HEK293 (cell line): ENCODE measurements around the gene IFI6.

Experiments
- ATF2 ChIP-seq: fragments of 450-650 bp; formaldehyde crosslinking; IDR thresholded peaks from 2 replicates; pipeline ENCODE4 v1.5.1; 2016; ENCODE audit warnings: missing biosample characterization, missing genetic modification characterization, low read depth
- MYNN ChIP-seq: fragments of 450-650 bp; formaldehyde crosslinking; IDR thresholded peaks from 2 replicates; pipeline ENCODE4 v1.5.1; 2016; ENCODE audit warnings: missing biosample characterization, missing genetic modification characterization, borderline replicate concordance
- SCRT2 ChIP-seq: fragments of 450-650 bp; formaldehyde crosslinking; IDR thresholded peaks from 2 replicates; pipeline ENCODE4 v1.5.1; 2016; ENCODE audit warnings: missing biosample characterization, missing genetic modification characterization
- SETDB1 ChIP-seq: IDR thresholded peaks from one replicate; pipeline ENCODE4 v1.6.1; 2017; ENCODE audit warnings: mild to moderate bottlenecking, low read length, moderate library complexity, mixed read lengths; ENCODE audit not compliant: insufficient read length
- SP7 ChIP-seq: fragments of 450-650 bp; formaldehyde crosslinking; IDR thresholded peaks from 2 replicates; pipeline ENCODE4 v1.5.1; 2016; ENCODE audit warnings: missing biosample characterization, missing genetic modification characterization
- ZBTB7A ChIP-seq: fragments of 450-650 bp; formaldehyde crosslinking; IDR thresholded peaks from 2 replicates; pipeline ENCODE4 v1.5.1; 2016; ENCODE audit warnings: low read depth, missing biosample characterization, missing genetic modification characterization
- ZNF133 ChIP-seq: fragments of 450-650 bp; formaldehyde crosslinking; IDR thresholded peaks from 2 replicates; pipeline ENCODE4 v1.5.1; 2016; ENCODE audit warnings: missing biosample characterization, missing genetic modification characterization
- ZNF157 ChIP-seq: fragments of 450-650 bp; formaldehyde crosslinking; IDR thresholded peaks from 2 replicates; pipeline ENCODE4 v1.5.1; 2016; ENCODE audit warnings: missing biosample characterization, missing genetic modification characterization
- ZNF24 ChIP-seq: fragments of 450-650 bp; formaldehyde crosslinking; IDR thresholded peaks from 2 replicates; pipeline ENCODE4 v1.5.1; 2016; ENCODE audit warnings: missing biosample characterization, missing genetic modification characterization
- ZNF274 ChIP-seq, 2 experiments: fragments of 200-500 bp in 1 of 2; fragments of 450-650 bp in 1 of 2; sonication (Bioruptor generic) in 1 of 2; formaldehyde crosslinking in 1 of 2; IDR thresholded peaks; 2 replicates each; pipeline versions ENCODE4 v1.5.1 to v1.6.1; 2014 to 2016; ENCODE audit warnings: borderline replicate concordance in 1 of 2, inconsistent platforms in 1 of 2, low read length in 1 of 2, missing biosample characterization in 1 of 2, missing genetic modification characterization in 1 of 2
- ZNF292 ChIP-seq: fragments of 450-650 bp; formaldehyde crosslinking; IDR thresholded peaks from 2 replicates; pipeline ENCODE4 v1.5.1; 2016; ENCODE audit warnings: low read depth, missing biosample characterization, missing genetic modification characterization, borderline replicate concordance
- ZNF311 ChIP-seq: fragments of 450-650 bp; formaldehyde crosslinking; IDR thresholded peaks from 2 replicates; pipeline ENCODE4 v1.5.1; 2017; ENCODE audit warnings: missing biosample characterization, missing genetic modification characterization, borderline replicate concordance
- ZNF341 ChIP-seq: fragments of 450-650 bp; formaldehyde crosslinking; IDR thresholded peaks from 2 replicates; pipeline ENCODE4; 2016; ENCODE audit warnings: low read depth, missing biosample characterization, missing genetic modification characterization
- ZNF366 ChIP-seq: fragments of 450-650 bp; formaldehyde crosslinking; conservative IDR thresholded peaks from 2 replicates; pipeline ENCODE4 v1.5.1; 2016; ENCODE audit warnings: missing biosample characterization, missing genetic modification characterization
- ZNF530 ChIP-seq: fragments of 450-650 bp; formaldehyde crosslinking; IDR thresholded peaks from 2 replicates; pipeline ENCODE4 v1.5.1; 2016; ENCODE audit warnings: low read depth, missing biosample characterization, missing genetic modification characterization
- ZNF548 ChIP-seq: fragments of 450-650 bp; formaldehyde crosslinking; IDR thresholded peaks from 2 replicates; pipeline ENCODE4 v1.5.1; 2016; ENCODE audit warnings: missing biosample characterization, missing genetic modification characterization
- ZNF600 ChIP-seq: fragments of 450-650 bp; formaldehyde crosslinking; IDR thresholded peaks from 2 replicates; pipeline ENCODE4 v1.5.1; 2016; ENCODE audit warnings: missing biosample characterization, missing genetic modification characterization
- ZNF621 ChIP-seq: fragments of 450-650 bp; formaldehyde crosslinking; IDR thresholded peaks from 2 replicates; pipeline ENCODE4 v1.5.1; 2017; ENCODE audit warnings: missing biosample characterization, missing genetic modification characterization
- ZNF624 ChIP-seq: fragments of 450-650 bp; formaldehyde crosslinking; IDR thresholded peaks from 2 replicates; pipeline ENCODE4 v1.5.1; 2017; ENCODE audit warnings: missing biosample characterization, missing genetic modification characterization
- ZNF830 ChIP-seq: fragments of 450-650 bp; IDR thresholded peaks from 2 replicates; pipeline ENCODE4 v1.5.0; 2018; ENCODE audit warnings: missing biosample characterization, missing genetic modification characterization, low read depth, mild to moderate bottlenecking, moderate library complexity
- TF ChIP-seq, protein P1 (sequence below): fragments of 450-650 bp; formaldehyde crosslinking; IDR thresholded peaks from 2 replicates; pipeline ENCODE4 v1.5.1; 2016; ENCODE audit warnings: missing biosample characterization, missing genetic modification characterization
- TF ChIP-seq, protein P2 (sequence below): fragments of 450-650 bp; formaldehyde crosslinking; IDR thresholded peaks from 2 replicates; pipeline ENCODE4 v1.5.1; 2017; ENCODE audit warnings: missing biosample characterization, missing genetic modification characterization
- TF ChIP-seq, protein P3 (sequence below): fragments of 450-650 bp; formaldehyde crosslinking; IDR thresholded peaks from 2 replicates; pipeline ENCODE4 v1.5.1; 2016; ENCODE audit warnings: missing biosample characterization, missing genetic modification characterization
- TF ChIP-seq, protein P4 (sequence below): fragments of 450-650 bp; formaldehyde crosslinking; IDR thresholded peaks from 2 replicates; pipeline ENCODE4 v1.5.1; 2016; ENCODE audit warnings: missing biosample characterization, missing genetic modification characterization
- TF ChIP-seq, protein P5 (sequence below): fragments of 450-650 bp; formaldehyde crosslinking; IDR thresholded peaks from 2 replicates; pipeline ENCODE4 v1.5.1; 2017; ENCODE audit warnings: missing biosample characterization, mild to moderate bottlenecking, missing genetic modification characterization, moderate library complexity

Gene IFI6

DNA sequence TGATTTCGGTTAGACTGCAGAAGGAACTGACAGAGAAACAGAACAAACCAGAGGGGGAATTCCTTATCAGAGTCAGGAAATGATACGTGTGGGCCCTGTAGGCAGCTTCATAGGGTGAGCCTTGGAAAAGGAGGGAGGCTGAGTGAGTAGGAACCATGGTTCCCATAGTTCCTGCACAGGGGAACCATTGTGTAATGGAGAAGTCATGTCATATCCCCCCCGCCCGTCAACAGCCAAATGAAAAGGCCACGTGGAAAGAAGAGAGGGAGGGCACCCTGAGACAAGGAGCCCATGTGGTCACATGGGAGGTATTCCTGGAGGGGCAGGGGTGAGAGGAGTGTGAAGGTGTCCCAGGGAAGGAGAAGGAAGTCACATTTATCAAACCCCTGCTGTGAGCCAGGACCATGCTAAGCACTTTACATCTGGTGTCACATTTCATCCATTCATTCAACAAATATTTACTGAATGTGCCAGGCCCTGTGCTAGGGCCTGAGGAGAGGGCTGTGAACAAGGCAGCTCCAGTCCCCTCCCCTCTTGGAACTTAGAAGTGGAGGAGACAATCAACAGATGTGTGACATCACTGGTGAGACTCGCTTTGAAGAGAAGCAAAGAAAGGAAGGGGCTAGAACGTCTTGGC, 21.3 kb downstream of the IFI6 start (continued):
- TF ChIP-seq, protein P1, sequence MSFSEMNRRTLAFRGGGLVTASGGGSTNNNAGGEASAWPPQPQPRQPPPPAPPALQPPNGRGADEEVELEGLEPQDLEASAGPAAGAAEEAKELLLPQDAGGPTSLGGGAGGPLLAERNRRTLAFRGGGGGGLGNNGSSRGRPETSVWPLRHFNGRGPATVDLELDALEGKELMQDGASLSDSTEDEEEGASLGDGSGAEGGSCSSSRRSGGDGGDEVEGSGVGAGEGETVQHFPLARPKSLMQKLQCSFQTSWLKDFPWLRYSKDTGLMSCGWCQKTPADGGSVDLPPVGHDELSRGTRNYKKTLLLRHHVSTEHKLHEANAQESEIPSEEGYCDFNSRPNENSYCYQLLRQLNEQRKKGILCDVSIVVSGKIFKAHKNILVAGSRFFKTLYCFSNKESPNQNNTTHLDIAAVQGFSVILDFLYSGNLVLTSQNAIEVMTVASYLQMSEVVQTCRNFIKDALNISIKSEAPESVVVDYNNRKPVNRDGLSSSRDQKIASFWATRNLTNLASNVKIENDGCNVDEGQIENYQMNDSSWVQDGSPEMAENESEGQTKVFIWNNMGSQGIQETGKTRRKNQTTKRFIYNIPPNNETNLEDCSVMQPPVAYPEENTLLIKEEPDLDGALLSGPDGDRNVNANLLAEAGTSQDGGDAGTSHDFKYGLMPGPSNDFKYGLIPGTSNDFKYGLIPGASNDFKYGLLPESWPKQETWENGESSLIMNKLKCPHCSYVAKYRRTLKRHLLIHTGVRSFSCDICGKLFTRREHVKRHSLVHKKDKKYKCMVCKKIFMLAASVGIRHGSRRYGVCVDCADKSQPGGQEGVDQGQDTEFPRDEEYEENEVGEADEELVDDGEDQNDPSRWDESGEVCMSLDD (tag by site-specific recombination), result peak; percentile 15; the same call in 1 of the 2 replicates
- TF ChIP-seq ZNF133 (tag by site-specific recombination) (no peak), SCRT2 (tag by site-specific recombination) (peak; percentile 97), ZNF366 (0 out of 2 replicates have a peak, but pooled peaks have one; percentile 28), ZNF24 (tag by site-specific recombination) (peak; percentile 83), MYNN (no peak), ZNF530 (no peak), ZNF830 (tag by site-specific recombination) (no peak), ZNF600 (tag by site-specific recombination) (peak; percentile 72), ZNF624 (tag by site-specific recombination) (no peak), ZNF621 (tag by site-specific recombination) (no peak), ATF2 (tag by site-specific recombination) (peak; percentile 52; the same call in 1 of the 2 replicates), SETDB1 (peak; percentile 75), ZNF341 (peak; percentile 87), ZNF548 (tag by site-specific recombination) (no peak), ZNF157 (tag by site-specific recombination) (no peak), ZNF311 (tag by site-specific recombination) (no peak), ZNF274 (IDR thresholded peaks at IDR 0.05; ENCODE audit: low read length) (no peak), ZNF274 (tag by site-specific recombination; IDR thresholded peaks at IDR 0.05; ENCODE audit: borderline replicate concordance) (no peak), SP7 (tag by site-specific recombination) (peak; percentile 84), ZNF292 (tag by site-specific recombination) (0 out of 2 replicates have a peak, but pooled peaks have one; percentile 3), ZBTB7A (tag by site-specific recombination) (no peak)
- TF ChIP-seq, protein P2, sequence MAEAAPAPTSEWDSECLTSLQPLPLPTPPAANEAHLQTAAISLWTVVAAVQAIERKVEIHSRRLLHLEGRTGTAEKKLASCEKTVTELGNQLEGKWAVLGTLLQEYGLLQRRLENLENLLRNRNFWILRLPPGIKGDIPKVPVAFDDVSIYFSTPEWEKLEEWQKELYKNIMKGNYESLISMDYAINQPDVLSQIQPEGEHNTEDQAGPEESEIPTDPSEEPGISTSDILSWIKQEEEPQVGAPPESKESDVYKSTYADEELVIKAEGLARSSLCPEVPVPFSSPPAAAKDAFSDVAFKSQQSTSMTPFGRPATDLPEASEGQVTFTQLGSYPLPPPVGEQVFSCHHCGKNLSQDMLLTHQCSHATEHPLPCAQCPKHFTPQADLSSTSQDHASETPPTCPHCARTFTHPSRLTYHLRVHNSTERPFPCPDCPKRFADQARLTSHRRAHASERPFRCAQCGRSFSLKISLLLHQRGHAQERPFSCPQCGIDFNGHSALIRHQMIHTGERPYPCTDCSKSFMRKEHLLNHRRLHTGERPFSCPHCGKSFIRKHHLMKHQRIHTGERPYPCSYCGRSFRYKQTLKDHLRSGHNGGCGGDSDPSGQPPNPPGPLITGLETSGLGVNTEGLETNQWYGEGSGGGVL (tag by site-specific recombination), result peak; percentile 96
- TF ChIP-seq, protein P3, sequence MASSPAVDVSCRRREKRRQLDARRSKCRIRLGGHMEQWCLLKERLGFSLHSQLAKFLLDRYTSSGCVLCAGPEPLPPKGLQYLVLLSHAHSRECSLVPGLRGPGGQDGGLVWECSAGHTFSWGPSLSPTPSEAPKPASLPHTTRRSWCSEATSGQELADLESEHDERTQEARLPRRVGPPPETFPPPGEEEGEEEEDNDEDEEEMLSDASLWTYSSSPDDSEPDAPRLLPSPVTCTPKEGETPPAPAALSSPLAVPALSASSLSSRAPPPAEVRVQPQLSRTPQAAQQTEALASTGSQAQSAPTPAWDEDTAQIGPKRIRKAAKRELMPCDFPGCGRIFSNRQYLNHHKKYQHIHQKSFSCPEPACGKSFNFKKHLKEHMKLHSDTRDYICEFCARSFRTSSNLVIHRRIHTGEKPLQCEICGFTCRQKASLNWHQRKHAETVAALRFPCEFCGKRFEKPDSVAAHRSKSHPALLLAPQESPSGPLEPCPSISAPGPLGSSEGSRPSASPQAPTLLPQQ (tag by site-specific recombination), result peak; percentile 55
- TF ChIP-seq, protein P4, sequence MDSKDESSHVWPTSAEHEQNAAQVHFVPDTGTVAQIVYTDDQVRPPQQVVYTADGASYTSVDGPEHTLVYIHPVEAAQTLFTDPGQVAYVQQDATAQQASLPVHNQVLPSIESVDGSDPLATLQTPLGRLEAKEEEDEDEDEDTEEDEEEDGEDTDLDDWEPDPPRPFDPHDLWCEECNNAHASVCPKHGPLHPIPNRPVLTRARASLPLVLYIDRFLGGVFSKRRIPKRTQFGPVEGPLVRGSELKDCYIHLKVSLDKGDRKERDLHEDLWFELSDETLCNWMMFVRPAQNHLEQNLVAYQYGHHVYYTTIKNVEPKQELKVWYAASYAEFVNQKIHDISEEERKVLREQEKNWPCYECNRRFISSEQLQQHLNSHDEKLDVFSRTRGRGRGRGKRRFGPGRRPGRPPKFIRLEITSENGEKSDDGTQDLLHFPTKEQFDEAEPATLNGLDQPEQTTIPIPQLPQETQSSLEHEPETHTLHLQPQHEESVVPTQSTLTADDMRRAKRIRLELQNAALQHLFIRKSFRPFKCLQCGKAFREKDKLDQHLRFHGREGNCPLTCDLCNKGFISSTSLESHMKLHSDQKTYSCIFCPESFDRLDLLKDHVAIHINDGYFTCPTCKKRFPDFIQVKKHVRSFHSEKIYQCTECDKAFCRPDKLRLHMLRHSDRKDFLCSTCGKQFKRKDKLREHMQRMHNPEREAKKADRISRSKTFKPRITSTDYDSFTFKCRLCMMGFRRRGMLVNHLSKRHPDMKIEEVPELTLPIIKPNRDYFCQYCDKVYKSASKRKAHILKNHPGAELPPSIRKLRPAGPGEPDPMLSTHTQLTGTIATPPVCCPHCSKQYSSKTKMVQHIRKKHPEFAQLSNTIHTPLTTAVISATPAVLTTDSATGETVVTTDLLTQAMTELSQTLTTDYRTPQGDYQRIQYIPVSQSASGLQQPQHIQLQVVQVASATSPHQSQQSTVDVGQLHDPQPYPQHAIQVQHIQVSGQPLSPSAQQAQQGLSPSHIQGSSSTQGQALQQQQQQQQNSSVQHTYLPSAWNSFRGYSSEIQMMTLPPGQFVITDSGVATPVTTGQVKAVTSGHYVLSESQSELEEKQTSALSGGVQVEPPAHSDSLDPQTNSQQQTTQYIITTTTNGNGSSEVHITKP (tag by site-specific recombination), result peak; percentile 99
- TF ChIP-seq, protein P5, sequence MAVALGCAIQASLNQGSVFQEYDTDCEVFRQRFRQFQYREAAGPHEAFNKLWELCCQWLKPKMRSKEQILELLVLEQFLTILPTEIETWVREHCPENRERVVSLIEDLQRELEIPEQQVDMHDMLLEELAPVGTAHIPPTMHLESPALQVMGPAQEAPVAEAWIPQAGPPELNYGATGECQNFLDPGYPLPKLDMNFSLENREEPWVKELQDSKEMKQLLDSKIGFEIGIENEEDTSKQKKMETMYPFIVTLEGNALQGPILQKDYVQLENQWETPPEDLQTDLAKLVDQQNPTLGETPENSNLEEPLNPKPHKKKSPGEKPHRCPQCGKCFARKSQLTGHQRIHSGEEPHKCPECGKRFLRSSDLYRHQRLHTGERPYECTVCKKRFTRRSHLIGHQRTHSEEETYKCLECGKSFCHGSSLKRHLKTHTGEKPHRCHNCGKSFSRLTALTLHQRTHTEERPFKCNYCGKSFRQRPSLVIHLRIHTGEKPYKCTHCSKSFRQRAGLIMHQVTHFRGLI (tag by site-specific recombination), result no peak
